Fibroblast of lung (primary cell): ENCODE data around the gene MYL10. TPM values are rescaled to one million over a fixed set of nuclear protein-coding genes. Genes with fewer than 3 reads are reported as not detected.

ENCODE experiments used
- DNase-seq, 2 donors: peaks; one replicate each; pipeline versions ENCODE4 v3.0.0 to v3.0.0-alpha.2; 2010; ENCODE audit warnings: low read depth in 2 of 2
- H2AFZ ChIP-seq: 2 replicates; pipeline ENCODE4 v1.5.1; 2012; ENCODE audit warnings: low read length, control low read depth, inconsistent platforms
- H3K27ac ChIP-seq: 2 replicates; pipeline ENCODE4 v1.5.1; 2011; ENCODE audit warnings: low read length, control low read depth; ENCODE audit not compliant: insufficient read depth
- H3K27me3 ChIP-seq: 2 replicates; pipeline ENCODE4 v1.5.1; 2011; ENCODE audit warnings: mild to moderate bottlenecking, low read length; ENCODE audit not compliant: control insufficient read depth, insufficient read depth
- H3K36me3 ChIP-seq: 2 replicates; pipeline ENCODE4 v1.5.1; 2011; ENCODE audit warnings: low read length; ENCODE audit not compliant: control insufficient read depth, insufficient read depth
- H3K4me1 ChIP-seq: 2 replicates; pipeline ENCODE4 v1.5.1; 2011; ENCODE audit warnings: low read length; ENCODE audit not compliant: control insufficient read depth, insufficient read depth; ENCODE audit errors: extremely low read depth
- H3K4me2 ChIP-seq: 2 replicates; pipeline ENCODE4 v1.5.1; 2011; ENCODE audit warnings: low read length, control low read depth; ENCODE audit not compliant: insufficient read depth; ENCODE audit errors: extremely low read depth
- H3K4me3 ChIP-seq, 4 experiments: fragments of 200-600 bp in 1 of 4; sonication (generic) in 1 of 4; replicated peaks in 1 of 4; 2 replicates each; pipeline ENCODE4 v1.5.1; 2011 to 2016; ENCODE audit warnings: low read length in 4 of 4, low read depth in 3 of 4, mild to moderate bottlenecking in 3 of 4, control low read depth in 2 of 4, inconsistent platforms in 1 of 4, mixed read lengths in 1 of 4; ENCODE audit not compliant: insufficient read depth in 1 of 4; ENCODE audit errors: control extremely low read depth in 1 of 4
- H3K79me2 ChIP-seq: 2 replicates; pipeline ENCODE4 v1.5.1; 2012; ENCODE audit warnings: mild to moderate bottlenecking, low read length, inconsistent platforms; ENCODE audit not compliant: control insufficient read depth, insufficient read depth
- H3K9ac ChIP-seq: 2 replicates; pipeline ENCODE4 v1.5.1; 2011; ENCODE audit warnings: mild to moderate bottlenecking, low read length, control low read depth; ENCODE audit not compliant: insufficient read depth
- H3K9me3 ChIP-seq: 2 replicates; pipeline ENCODE4 v1.5.1; 2012; ENCODE audit warnings: low read depth, low read length; ENCODE audit not compliant: control insufficient read depth, insufficient read depth
- H4K20me1 ChIP-seq: 2 replicates; pipeline ENCODE4 v1.5.1; 2011; ENCODE audit warnings: low read length; ENCODE audit not compliant: control insufficient read depth, insufficient read depth; ENCODE audit errors: extremely low read depth
- EZH2 ChIP-seq: IDR thresholded peaks from 2 replicates; pipeline ENCODE4 v1.5.1; 2012; ENCODE audit warnings: low read length, control low read depth, mild to moderate bottlenecking; ENCODE audit errors: missing control alignments
- polyA plus RNA-seq, 2 donors: library from polyadenylated mRNA; depleted of rRNA in 1 of 2; stranded (reverse) in 1 of 2; unstranded in 1 of 2; fragments of >200 nt; gene quantifications; 2 replicates each; pipeline ENCODE4 v1.2.1, GENCODE V29; 2011 to 2012; ENCODE audit warnings: missing spikeins in 1 of 2
- total RNA-seq: library from RNA; depleted of rRNA; stranded (reverse); fragments of >200 nt; gene quantifications from 2 replicates; pipeline ENCODE4 v1.2.1, GENCODE V29; 2014
- TF ChIP-seq, protein P1 (sequence below), 2 donors: IDR thresholded peaks in 1 of 2; conservative IDR thresholded peaks in 1 of 2; 1 replicate in 1 of 2; 2 replicates in 1 of 2; pipeline ENCODE4 v1.5.1; 2011 to 2012; ENCODE audit warnings: low read length in 2 of 2, control low read depth in 1 of 2, inconsistent platforms in 1 of 2, low read depth in 1 of 2, mild to moderate bottlenecking in 1 of 2

The MYL10 gene
- total and polyA plus RNA-seq, 2 donors (not counting 1 experiment from before 2014, with no cell fraction given): not detected

DNA sequence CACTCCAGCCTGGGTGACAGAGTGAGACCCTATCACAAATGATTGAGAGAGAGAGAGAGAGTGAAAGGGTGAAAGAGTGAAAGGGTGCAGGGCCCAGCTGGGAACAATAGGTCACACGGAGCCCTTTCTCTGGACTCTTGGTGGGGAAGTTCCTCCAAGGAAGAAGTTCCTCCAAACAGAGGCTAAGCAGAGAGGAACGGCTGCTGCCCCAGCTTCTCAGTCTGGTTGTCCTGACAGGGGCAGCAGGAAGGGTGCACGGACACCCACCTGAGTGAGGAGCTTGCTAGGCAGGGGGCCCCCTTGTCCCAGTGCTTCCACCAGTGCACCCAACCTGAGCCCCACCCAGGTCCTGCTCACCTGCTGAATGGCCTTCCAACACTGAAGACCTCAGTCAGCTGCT, 38.8 kb upstream of the MYL10 start:
- Histone ChIP-seq H3K36me3 (no peaks in the 10 kb centered on the region), H3K4me2 (no peak overlapping the region), H3K27ac (no peak overlapping the region), H3K4me3 (no peak overlapping the region), H4K20me1 (no peaks in the 10 kb centered on the region), H3K79me2 (no peaks in the 10 kb centered on the region), H3K9ac (no peak overlapping the region), H3K27me3 (peaks cover 6% of the 10 kb centered on the region), H3K9me3 (no peaks in the 10 kb centered on the region), H3K4me1 (no peaks in the 10 kb centered on the region), H2AFZ (no peak overlapping the region)
- TF ChIP-seq, protein P1, sequence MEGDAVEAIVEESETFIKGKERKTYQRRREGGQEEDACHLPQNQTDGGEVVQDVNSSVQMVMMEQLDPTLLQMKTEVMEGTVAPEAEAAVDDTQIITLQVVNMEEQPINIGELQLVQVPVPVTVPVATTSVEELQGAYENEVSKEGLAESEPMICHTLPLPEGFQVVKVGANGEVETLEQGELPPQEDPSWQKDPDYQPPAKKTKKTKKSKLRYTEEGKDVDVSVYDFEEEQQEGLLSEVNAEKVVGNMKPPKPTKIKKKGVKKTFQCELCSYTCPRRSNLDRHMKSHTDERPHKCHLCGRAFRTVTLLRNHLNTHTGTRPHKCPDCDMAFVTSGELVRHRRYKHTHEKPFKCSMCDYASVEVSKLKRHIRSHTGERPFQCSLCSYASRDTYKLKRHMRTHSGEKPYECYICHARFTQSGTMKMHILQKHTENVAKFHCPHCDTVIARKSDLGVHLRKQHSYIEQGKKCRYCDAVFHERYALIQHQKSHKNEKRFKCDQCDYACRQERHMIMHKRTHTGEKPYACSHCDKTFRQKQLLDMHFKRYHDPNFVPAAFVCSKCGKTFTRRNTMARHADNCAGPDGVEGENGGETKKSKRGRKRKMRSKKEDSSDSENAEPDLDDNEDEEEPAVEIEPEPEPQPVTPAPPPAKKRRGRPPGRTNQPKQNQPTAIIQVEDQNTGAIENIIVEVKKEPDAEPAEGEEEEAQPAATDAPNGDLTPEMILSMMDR (conservative IDR thresholded peaks at IDR 0.05 in 1 of 2, IDR thresholded peaks at IDR 0.05 in 1 of 2; ENCODE audit: low read depth in 1 of 2, low read length in 2 of 2): no peak
- no peak for TF ChIP-seq EZH2
- DNase-seq: no peak

DNA sequence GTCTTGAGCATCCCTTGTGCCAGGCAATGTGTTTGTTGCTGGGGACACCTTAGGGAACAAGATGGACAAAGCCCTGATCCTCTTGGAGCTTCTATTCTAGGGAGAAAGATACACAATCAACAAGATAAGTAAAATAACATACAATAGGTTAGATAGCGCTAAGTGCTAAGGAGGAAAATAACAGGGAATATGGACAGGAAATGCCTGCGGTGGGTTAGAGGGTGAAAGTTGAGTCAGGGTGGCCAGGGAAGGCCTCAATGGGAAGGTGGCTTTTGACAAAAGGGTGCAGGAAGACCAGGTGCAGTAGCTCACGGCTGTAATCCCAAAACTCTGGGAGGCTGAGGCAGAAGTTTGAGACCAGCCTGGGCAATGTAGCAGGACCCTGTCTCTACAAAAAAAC, 38.3 kb upstream of the MYL10 start:
- DNase-seq: no peak
- H3K27me3 ChIP-seq: peaks cover 6% of the 10 kb centered on the region
- no peak for TF ChIP-seq EZH2
- TF ChIP-seq, protein P1 (conservative IDR thresholded peaks at IDR 0.05 in 1 of 2, IDR thresholded peaks at IDR 0.05 in 1 of 2; ENCODE audit: low read depth in 1 of 2, low read length in 2 of 2): no peak
- H4K20me1 ChIP-seq: no peaks in the 10 kb centered on the region
- no peaks in the 10 kb centered on the region for H3K4me1 ChIP-seq
- H3K4me2 ChIP-seq: no peak overlapping the region
- H3K4me3 ChIP-seq: no peak overlapping the region
- no peak overlapping the region for H3K27ac ChIP-seq
- no peak overlapping the region for H3K9ac ChIP-seq
- H3K36me3 ChIP-seq: no peaks in the 10 kb centered on the region
- no peaks in the 10 kb centered on the region for H3K79me2 ChIP-seq
- H3K9me3 ChIP-seq: no peaks in the 10 kb centered on the region
- no peak overlapping the region for H2AFZ ChIP-seq

DNA sequence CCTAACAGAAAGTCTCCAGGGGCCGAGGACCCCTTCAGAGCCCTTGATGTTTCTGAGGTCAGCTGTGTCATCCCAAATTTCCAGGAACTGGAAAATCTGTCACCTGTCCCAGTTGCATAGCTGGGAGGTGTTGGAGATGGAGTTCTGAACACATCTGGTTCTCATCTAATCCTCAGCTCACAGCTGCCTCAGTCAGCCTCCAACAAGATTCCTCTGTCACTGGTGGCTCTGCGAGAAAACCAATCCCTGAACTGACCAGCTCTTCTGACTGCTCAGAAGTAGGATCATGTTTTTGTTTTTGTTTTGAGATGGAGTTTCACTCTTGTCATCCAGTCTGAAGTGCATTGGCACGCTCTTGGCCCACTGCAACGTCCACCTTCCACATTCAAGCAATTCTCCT, 37.6 kb upstream of the MYL10 start:
- H3K27me3 ChIP-seq: peaks cover 6% of the 10 kb centered on the region
- DNase-seq: no peak
- TF ChIP-seq, protein P1 (conservative IDR thresholded peaks at IDR 0.05 in 1 of 2, IDR thresholded peaks at IDR 0.05 in 1 of 2; ENCODE audit: low read depth in 1 of 2, low read length in 2 of 2): no peak
- no peak for TF ChIP-seq EZH2

More for the DNA sequence above, 37.6 kb upstream of the MYL10 start:
- Histone ChIP-seq H2AFZ (no peak overlapping the region), H4K20me1 (no peaks in the 10 kb centered on the region), H3K9me3 (no peaks in the 10 kb centered on the region), H3K9ac (no peak overlapping the region), H3K36me3 (no peaks in the 10 kb centered on the region), H3K4me2 (no peak overlapping the region), H3K27ac (no peak overlapping the region), H3K4me3 (no peak overlapping the region), H3K79me2 (no peaks in the 10 kb centered on the region), H3K4me1 (no peaks in the 10 kb centered on the region)
